Renal pelvis (tissue), 4 donors: ENCODE results near the gene HCRT. TPM values are rescaled to one million over a fixed set of nuclear protein-coding genes. Genes with fewer than 3 reads are reported as not detected.
A peak's percentile ranks its signal among the peaks of the same experiment; 100 is the strongest.
"Not testable (repeated sequence)": the region's sequence is repeated elsewhere in the genome, so short reads cannot be mapped to it uniquely, and the experiment has no call there.

Source experiments
- DNase-seq: peaks from one replicate; pipeline ENCODE4 v3.0.0-alpha.2; 2013
- polyA plus RNA-seq, 3 donors: library from polyadenylated mRNA; unstranded; fragments of 120-200 nt; gene quantifications; one replicate each; pipeline ENCODE4 v1.2.1, GENCODE V29; 2013; ENCODE audit not compliant: insufficient read length in 3 of 3

The HCRT gene
- polyA plus RNA-seq, 3 donors: not detected

DNA sequence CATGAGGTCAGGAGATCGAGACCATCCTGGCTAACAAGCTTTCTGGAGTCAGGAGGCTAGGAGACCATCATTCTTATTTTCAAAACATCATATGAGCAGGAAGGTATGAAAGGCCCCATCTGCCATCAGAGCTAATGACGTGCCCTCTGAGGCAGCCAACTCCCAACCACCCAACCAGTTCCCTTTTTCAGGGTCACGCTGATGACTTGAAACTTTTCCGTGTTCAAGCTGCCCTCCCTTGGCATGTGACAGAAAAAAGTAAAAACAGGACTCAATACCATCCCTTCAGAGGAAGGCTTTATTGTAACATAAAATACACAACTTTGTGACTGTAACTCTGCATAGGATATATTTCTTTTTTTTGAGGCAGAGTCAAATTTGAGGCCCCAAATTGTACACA is 13.6 kb upstream of the HCRT start:
- DNase-seq: no peak

GRCh38 chr17:42197564-42198156 is 12.4 kb upstream of the HCRT start:
- DNase-seq: no peak

DNA sequence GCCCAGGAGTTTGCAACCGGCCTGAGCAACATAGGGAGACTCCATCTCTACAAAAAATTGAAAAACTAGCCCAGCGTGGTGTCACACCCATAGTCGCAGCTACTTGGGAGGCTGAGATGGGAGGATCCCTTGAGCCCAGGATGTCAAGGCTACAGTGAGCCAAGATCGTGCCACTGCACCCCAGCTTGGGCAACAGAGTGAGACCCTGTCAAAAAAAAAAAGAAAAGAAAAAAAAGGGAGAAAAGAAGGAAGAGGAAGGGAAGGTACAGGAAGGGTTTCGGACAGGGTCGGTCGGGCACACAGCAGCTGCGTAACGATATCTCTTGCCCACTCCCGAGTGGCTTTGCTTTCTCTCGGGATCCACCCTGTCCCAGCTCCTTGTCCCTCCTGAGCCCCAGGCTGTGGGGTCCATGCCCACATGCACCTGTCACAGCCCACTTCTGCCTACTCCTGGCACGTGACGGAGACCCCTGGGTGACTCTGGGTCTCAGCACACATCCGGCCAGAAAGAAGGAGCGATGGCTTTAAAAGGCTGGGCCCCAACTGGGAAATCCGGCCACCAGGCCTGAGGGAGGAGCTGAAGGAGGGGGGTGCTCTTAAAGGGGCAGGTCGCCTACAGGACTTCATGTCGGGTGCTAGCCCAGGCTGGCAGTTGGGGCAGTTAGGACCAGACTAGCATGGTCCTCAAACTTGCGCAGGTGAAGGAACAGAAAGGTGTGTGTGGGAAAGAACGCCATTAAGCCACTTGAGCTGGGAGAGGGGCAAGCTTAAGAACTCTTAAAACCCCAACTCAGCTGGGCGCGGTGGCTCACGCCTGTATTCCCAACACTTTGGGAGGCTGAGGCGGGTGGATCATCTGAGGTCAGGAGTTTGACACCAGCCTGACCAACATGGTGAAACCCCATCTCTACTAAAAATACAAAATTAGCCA is 9.0 kb upstream of the HCRT start, which contains the start of gene GHDC:
Gene GHDC, minus strand, starts transcription at position 526 of the 931 bp plus-strand sequence. CDS start 913 bp downstream, outside the sequence.
- peak; percentile 81 for DNase-seq

- DNase-seq: no peak
Observed at GRCh38 chr17:42193216-42193968, 8.1 kb upstream of the HCRT start.

GRCh38 chr17:42192189-42193126 is 7.2 kb upstream of the HCRT start:
- DNase-seq: no peak

DNA sequence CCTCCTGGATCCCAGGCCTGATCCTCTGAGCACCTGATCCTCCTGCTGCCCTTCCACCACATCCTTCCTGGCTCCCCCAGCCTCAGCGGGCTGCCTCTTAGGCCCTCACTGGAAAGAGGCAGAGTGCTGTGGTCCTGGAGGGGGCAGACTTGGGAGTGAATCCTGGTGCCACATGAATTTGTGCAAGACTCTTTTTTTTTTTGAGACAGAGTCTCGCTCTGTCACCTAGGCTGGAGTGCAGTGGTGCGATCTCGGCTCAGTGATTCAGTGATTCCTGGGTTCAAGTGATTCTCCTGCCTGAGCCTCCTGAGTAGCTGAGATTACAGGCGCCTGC is 6.0 kb upstream of the HCRT start:
- DNase-seq: no peak

DNA sequence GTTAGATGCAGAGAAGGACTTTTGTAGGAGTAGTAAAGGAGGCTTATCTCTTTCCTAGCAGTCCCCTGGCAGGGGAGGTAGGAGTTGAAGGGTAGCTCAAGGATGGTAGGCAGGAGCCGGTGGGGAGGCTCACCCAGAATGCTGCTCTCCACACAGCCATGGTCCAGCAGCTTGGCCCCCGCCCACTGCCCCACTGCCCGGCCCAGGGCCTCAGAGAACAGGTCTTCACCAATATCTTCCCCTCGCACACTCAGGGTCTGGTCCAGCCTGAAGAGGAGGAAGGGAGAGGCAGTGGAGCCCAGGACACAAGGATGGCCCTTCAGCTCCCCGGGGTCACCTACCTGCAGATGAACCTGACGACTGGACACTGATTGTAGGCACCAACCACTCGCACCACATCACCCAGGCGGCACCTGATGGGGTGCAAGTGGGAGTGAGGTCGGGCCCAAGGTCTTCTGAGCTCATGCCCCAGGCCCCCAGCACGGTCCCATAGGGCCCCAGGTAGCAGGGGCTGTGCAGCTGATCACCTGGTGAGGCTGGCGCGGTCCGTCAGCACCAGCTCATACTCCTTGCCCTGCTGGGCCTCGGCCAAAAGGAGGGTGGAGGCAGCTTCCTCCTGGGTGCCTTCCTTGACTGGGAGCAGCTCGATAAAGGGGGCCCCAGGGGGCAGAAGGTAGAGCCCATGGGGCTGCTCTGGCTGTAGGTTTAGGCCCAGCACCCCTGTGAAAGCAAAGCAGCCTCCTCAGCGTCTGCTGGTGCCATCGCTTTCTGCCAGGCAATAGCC is 5.4 kb upstream of the HCRT start:
- DNase-seq: no peak

GRCh38 chr17:42189651-42189965 is 4.4 kb upstream of the HCRT start:
- no peak for DNase-seq

DNA sequence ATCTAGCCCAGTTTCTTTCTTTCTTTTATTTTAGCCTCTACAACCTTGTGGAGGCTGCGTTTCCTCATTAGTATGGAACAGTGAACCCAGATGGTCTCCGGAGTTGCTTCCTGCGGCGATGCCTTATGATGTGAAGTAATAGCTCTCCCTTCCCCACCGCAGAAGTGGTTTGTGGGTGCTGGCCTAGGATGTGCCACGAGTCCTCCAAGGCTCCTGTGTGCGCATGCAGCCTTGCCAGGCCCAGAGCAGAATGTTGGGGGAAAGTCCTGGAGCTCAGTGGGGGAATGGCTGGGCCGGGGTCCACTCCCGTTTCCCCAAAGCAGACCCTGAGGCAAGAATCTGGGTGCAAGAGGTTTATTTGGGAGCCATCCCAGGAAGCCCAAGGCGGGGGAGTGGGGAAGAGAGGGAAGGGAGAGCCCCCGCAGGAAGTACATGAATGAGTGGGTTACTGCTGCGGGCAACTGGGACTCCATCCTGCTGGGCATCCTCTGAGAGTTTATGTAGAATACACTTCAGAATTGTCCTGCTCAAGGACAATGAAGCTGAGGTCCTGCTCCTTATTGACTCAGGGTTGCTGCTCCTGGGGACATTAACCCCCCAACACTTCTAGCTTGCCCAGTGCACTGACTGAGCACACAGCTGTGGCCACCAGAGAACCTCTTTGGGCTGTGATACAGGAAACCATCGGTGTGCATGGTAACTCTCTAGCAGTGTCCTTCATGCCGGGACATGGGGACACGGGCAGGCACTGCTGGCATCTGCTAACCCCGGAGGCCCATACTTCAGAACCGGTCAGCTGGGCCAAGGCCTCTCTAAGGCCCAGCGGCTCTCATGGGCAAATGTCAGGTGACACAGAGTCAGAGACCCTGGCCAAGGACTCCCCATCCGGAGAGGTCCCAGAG is 3.7 kb upstream of the HCRT start:
- no peak for DNase-seq

- no peak for DNase-seq
Observed at GRCh38 chr17:42187833-42188232, 2.6 kb upstream of the HCRT start.

DNA sequence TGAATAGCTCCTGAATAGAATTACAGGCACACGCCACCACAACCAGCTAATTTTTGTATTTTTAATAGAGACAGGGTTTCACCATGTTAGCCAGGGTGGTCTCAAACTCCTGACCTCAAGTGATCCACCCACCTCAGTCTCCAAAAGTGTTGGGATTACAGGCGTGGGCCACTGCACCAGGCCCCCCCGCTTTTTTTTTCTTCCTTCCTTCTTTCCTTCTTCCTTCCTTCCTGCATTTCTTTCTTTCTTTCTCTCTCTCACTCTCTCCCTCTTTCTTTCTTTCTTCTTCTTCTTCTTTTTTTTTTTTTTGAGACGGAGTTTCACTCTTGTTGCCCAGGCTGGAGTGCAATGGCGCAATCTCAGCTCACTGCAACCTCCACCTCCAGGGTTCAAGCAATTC is 939 bp upstream of the HCRT start:
- DNase-seq: not testable (repeated sequence)

GRCh38 chr17:42185621-42185930 is 324 bp upstream of the HCRT start:
- DNase-seq: no peak

GRCh38 chr17:42183741-42184711 is 1.2 kb downstream of the HCRT start:
- DNase-seq: peak; percentile 67

DNA sequence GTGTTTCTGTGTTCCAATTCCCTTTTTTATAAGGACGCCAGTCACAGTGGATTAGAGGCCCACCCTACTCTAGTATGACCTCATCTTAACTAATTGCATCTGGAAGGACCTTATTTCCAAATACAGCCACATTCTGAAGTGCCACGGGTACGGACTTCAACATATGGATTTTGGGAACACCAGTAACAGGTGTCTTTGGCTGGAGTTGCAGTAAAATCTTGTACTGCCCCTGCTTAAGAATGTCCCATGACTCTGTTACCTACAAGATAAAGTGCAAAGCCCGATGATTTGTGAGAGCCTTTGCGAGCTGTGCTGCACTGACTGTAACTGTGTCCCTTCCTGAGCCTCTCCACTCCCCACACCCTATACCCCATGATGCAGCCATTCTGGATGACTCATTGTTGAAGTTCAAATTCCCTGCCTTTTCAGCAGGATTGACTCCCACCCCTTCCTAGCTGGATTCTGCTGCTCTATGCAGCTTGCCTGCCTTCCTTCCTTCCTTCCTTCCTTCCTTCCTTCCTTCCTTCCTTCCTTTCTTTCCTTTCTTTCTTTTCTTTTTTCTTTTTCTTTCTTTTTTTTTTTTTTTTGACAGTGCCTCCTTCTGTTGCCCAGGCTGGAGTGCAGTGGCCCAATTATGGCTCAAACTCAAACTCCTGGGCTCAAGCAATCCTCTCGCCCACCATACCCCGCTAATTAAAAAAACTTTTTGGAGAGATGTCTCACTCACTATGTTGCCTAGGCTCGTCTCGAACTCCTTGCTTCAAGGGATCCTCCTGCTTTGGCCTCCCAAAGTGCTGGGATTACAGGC is 2.1 kb downstream of the HCRT start:
- DNase-seq: no peak

DNA sequence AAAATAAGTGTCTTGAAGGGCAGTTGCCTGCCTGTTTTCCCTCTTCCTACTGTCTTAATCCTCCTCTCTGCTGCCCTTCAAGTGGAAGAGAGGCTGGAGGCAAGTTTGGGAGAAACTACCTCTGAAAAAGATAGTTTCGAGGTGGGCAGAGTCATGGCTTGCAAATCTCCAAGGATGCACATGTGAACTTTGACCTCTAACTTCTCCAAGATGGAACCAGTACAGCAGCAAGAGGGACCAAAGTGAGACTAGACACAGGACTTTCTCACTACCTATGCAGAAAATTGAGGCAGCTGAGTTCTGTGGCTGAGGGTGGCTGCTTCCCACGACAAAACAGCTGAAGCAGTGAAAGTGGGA is 3.4 kb downstream of the HCRT start:
- DNase-seq: no peak

DNA sequence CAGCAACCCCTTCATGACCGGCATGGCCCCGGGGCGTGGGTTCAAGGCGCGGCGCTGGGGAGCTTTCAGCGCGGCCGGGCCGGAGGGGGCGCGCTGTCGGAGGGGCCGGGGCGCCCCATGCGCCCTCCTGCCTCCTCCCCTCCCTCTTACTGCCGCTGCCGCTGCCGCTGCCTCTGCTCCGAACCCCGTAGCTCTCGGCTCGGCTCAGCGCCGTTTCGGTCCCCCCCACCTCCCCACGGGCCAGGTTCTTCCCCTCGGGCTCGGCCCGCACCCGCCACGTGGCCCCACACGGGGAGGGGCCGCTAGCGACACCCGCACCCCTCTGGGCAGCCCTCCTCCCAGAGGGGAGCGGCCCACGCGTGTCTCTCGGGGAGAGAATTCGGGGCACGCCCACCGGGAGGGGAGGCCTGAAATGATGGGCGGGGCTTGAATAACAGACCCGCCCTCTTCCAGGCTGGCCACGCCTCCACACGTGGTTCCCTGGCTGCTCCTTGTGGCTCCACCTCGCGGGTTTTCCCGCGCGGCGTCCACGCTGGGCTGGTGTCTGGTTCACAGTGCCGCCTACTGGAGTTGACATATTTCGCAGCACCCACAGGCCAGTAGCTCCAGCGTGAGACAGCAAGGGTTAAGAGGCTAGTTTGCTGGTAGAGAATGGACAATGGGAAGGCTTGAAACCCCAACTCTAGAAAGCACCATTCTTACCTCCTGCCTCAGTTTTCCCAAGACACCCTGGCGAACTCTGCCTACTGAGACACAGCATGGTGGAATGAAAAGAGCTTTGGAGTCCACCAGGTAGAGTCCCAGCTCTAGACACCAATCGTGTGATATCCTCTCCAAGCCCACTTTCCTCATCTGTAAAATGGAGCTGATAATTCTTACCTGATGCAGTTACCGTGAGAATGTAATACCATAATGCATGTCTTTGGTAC is 4.1 kb downstream of the HCRT start, which contains the start of gene KCNH4:
Gene KCNH4, minus strand, starts transcription at position 221 of the 929 bp plus-strand sequence. Its CDS starts 197 bp downstream, at position 24.
- no peak for DNase-seq
